OCI-LY7 (cell line): ENCODE data around the gene TRIM26. TPM values are rescaled to one million over a fixed set of nuclear protein-coding genes. Genes with fewer than 3 reads are reported as not detected.

Experiments used
- BruUV-seq: library from RNA; stranded (reverse); fragments of 400-500 nt; replicated peaks from 2 replicates; lab custom pipeline; 2021; lab: Mats Ljungman, UMichigan
- CTCF ChIA-PET: fragments of 300-600 bp; sonication (Branson Sonifier 250); formaldehyde crosslinking; loops from one replicate; lab custom pipeline; 2022; ENCODE audit warnings: antibody characterized with exemption; ENCODE audit not compliant: unreplicated experiment; lab: Charles Lee
- POLR2A ChIA-PET: fragments of 300-600 bp; sonication (Branson Sonifier 250); formaldehyde crosslinking; loops from one replicate; lab custom pipeline; 2022; ENCODE audit warnings: antibody characterized with exemption; lab: Charles Lee
- DNase-seq: peaks from one replicate; pipeline ENCODE4 v3.0.0-alpha.2; 2015; ENCODE audit warnings: low spot score
- H2AFZ ChIP-seq: fragments of 200-600 bp; sonication (generic), shearing (Covaris generic); 2 replicates; pipeline ENCODE4 v1.6.1; 2014; ENCODE audit warnings: mild to moderate bottlenecking, antibody characterized with exemption, low read length, moderate library complexity
- H3K27ac ChIP-seq: fragments of 200-600 bp; sonication (generic); 2 replicates; pipeline ENCODE4 v1.5.1; 2014; ENCODE audit warnings: mixed run types, low read depth, mild to moderate bottlenecking, moderate library complexity, low read length, inconsistent platforms; ENCODE audit not compliant: poor library complexity, severe bottlenecking
- H3K36me3 ChIP-seq: fragments of 200-600 bp; sonication (generic); 2 replicates; pipeline ENCODE4 v1.6.1; 2014; ENCODE audit warnings: mild to moderate bottlenecking, antibody characterized with exemption, low read length, moderate library complexity, mixed read lengths; ENCODE audit not compliant: insufficient read depth
- H3K4me1 ChIP-seq: fragments of 200-600 bp; sonication (generic); 2 replicates; pipeline ENCODE4 v1.5.1; 2014; ENCODE audit warnings: mild to moderate bottlenecking, low read length; ENCODE audit not compliant: insufficient read depth, poor library complexity, severe bottlenecking
- H3K4me2 ChIP-seq: fragments of 200-600 bp; sonication (generic); 2 replicates; pipeline ENCODE4 v1.6.1; 2014; ENCODE audit warnings: mild to moderate bottlenecking, low read length
- H3K4me3 ChIP-seq: fragments of 200-600 bp; sonication (generic); 2 replicates; pipeline ENCODE4 v1.5.1; 2014; ENCODE audit warnings: mild to moderate bottlenecking, low read depth, low read length; ENCODE audit not compliant: poor library complexity, severe bottlenecking
- H3K79me2 ChIP-seq: fragments of 200-600 bp; sonication (generic); 2 replicates; pipeline ENCODE4 v1.6.1; 2016; ENCODE audit warnings: low read depth, mild to moderate bottlenecking, low read length, moderate library complexity, mixed read lengths; ENCODE audit not compliant: insufficient read depth
- H3K9me2 ChIP-seq: fragments of 200-600 bp; sonication (generic); 2 replicates; pipeline ENCODE4 v1.6.1; 2016; ENCODE audit warnings: mild to moderate bottlenecking, low read length, mixed read lengths; ENCODE audit not compliant: insufficient read depth
- H3K9me3 ChIP-seq: fragments of 200-600 bp; sonication (generic); 2 replicates; pipeline ENCODE4 v1.6.1; 2014; ENCODE audit warnings: mild to moderate bottlenecking, mixed run types, low read length, mixed read lengths
- H4K20me1 ChIP-seq: fragments of 200-600 bp; sonication (generic); 2 replicates; pipeline ENCODE4 v1.6.1; 2014; ENCODE audit warnings: mild to moderate bottlenecking, antibody characterized with exemption, low read length, moderate library complexity, mixed read lengths; ENCODE audit not compliant: insufficient read depth
- CTCF ChIP-seq: fragments of 200-600 bp; sonication (generic); conservative IDR thresholded peaks from 2 replicates; pipeline ENCODE4 v1.5.1; 2014; ENCODE audit warnings: mild to moderate bottlenecking, antibody characterized with exemption, low read length, moderate library complexity, mixed read lengths
- EZH2phosphoT487 ChIP-seq: fragments of 200-600 bp; sonication (generic); IDR thresholded peaks from 2 replicates; pipeline ENCODE4 v1.6.1; 2018; ENCODE audit warnings: low read depth, borderline replicate concordance, mild to moderate bottlenecking, mixed run types, antibody characterized with exemption, low read length, moderate library complexity, mixed read lengths
- intact Hi-C: fragments of 100-400 bp; cut with micrococcal nuclease; formaldehyde crosslinking; loops from one replicate; pipeline ENCODE4 v1.10.0; 2022; ENCODE audit not compliant: unreplicated experiment
- total RNA-seq, 2 experiments: library from RNA; depleted of rRNA in 1 of 2; stranded (reverse); fragments of >200 nt in 1 of 2; shearing (Covaris generic) in 1 of 2; gene quantifications; 2 replicates each; pipeline ENCODE4 v1.2.3, GENCODE V29; 2014 to 2022

TRIM26 gene
- total RNA-seq, 2 experiments from 2014 or later: 53.2 to 53.3 TPM

- H3K4me1 ChIP-seq: no peaks in the 10 kb centered on the region
- intact Hi-C loops: no loop called here
- ChIA-PET POLR2A (no interaction called here), CTCF (no interaction called here)
- no peak overlapping the region for H3K4me2 ChIP-seq
- BruUV-seq: no TSS peak
- no peak overlapping the region for H3K27ac ChIP-seq
- no peaks in the 10 kb centered on the region for H4K20me1 ChIP-seq
- peaks cover 64% of the 10 kb centered on the region for H3K36me3 ChIP-seq
- H3K79me2 ChIP-seq: no peaks in the 10 kb centered on the region
- TF ChIP-seq EZH2phosphoT487 (no peak), CTCF (no peak)
- H2AFZ ChIP-seq: no peak overlapping the region
- no peak overlapping the region for H3K4me3 ChIP-seq
- no peaks in the 10 kb centered on the region for H3K9me3 ChIP-seq
- DNase-seq: no peak
- no peaks in the 10 kb centered on the region for H3K9me2 ChIP-seq
These were observed 27.2 kb downstream of the TRIM26 start for GRCh38 chr6:30185846-30186484.

GRCh38 chr6:30184417-30185031 is 28.7 kb downstream of the TRIM26 start:
- no peaks in the 10 kb centered on the region for H3K79me2 ChIP-seq
- no peak overlapping the region for H3K27ac ChIP-seq
- ChIA-PET POLR2A (interaction anchor here (0.5 kb wide), 1 partner anchor 50 kb away, joined by 5 read pairs; no protein-coding TSS in a partner anchor), CTCF (no interaction called here)
- no peaks in the 10 kb centered on the region for H3K9me2 ChIP-seq
- no peaks in the 10 kb centered on the region for H3K4me1 ChIP-seq
- TF ChIP-seq EZH2phosphoT487 (no peak), CTCF (no peak)
- H3K4me2 ChIP-seq: no peak overlapping the region
- DNase-seq: no peak
- TSS peak; percentile 70 for BruUV-seq
- H3K4me3 ChIP-seq: no peak overlapping the region
- intact Hi-C loops: no loop called here
- peaks cover 49% of the 10 kb centered on the region for H3K36me3 ChIP-seq
- no peak overlapping the region for H2AFZ ChIP-seq
- no peaks in the 10 kb centered on the region for H4K20me1 ChIP-seq
- H3K9me3 ChIP-seq: peaks cover 5% of the 10 kb centered on the region; the same call in 1 of the 2 replicates

- H3K4me1 ChIP-seq: no peaks in the 10 kb centered on the region
- no TSS peak for BruUV-seq
- no peak overlapping the region for H2AFZ ChIP-seq
- H4K20me1 ChIP-seq: no peaks in the 10 kb centered on the region
- peaks cover 12% of the 10 kb centered on the region for H3K9me3 ChIP-seq
- H3K4me2 ChIP-seq: no peak overlapping the region
- POLR2A ChIA-PET: no interaction called here
- TF ChIP-seq EZH2phosphoT487 (no peak), CTCF (no peak)
- CTCF ChIA-PET: no interaction called here
- no peak overlapping the region for H3K27ac ChIP-seq
- intact Hi-C loops: no loop called here
- no peaks in the 10 kb centered on the region for H3K9me2 ChIP-seq
- H3K36me3 ChIP-seq: peaks cover 10% of the 10 kb centered on the region
- no peak for DNase-seq
- H3K4me3 ChIP-seq: no peak overlapping the region
- no peaks in the 10 kb centered on the region for H3K79me2 ChIP-seq
These were observed 33.1 kb downstream of the TRIM26 start for GRCh38 chr6:30180145-30180544.
